K562 (cell line): ENCODE data around the gene SERPINE1. TPM values are rescaled to one million over a fixed set of nuclear protein-coding genes. Genes with fewer than 3 reads are reported as not detected.

Experiments
- ATAC-seq: fragments of 200-7000 bp; cut with Tn5 transposase; 3 replicates; pipeline ENCODE4 v1.9.1; 2020; ENCODE audit warnings: moderate library complexity
- BruUV-seq: library from RNA; stranded (reverse); fragments of 400-500 nt; replicated peaks from 2 replicates; lab custom pipeline; 2021; lab: Mats Ljungman, UMichigan
- CTCF ChIA-PET: fragments of 300-600 bp; formaldehyde crosslinking; extraction: SDS; loops from one replicate; lab custom pipeline; 2021; ENCODE audit warnings: low intra/inter-chr PET ratio; lab: Yijun Ruan, JAX
- POLR2A ChIA-PET: fragments of 300-600, 350-650 bp; sonication (Branson Sonifier 250); formaldehyde crosslinking; extraction: SDS; loops from one replicate; lab custom pipeline; 2021; ENCODE audit warnings: antibody characterized with exemption, inconsistent platforms; lab: Yijun Ruan, JAX
- DNase-seq, 4 experiments: peaks; one replicate each; pipeline versions ENCODE4 v3.0.0 to v3.0.0-alpha.2; 2011 to 2018; ENCODE audit warnings: low spot score in 3 of 4, mixed read lengths in 3 of 4; ENCODE audit errors: extremely low read depth in 1 of 4
- FAIRE-seq: peaks from 2 replicates; lab custom pipeline; 2011; peaks lifted over from hg19 to GRCh38; lab: Jason Lieb, UNC
- H2AFZ ChIP-seq: 2 replicates; pipeline ENCODE4 v1.6.0; 2011; ENCODE audit warnings: low read depth, low read length, control low read depth, inconsistent platforms
- H3K27ac ChIP-seq: fragments of 200-600 bp; 3 replicates; pipeline ENCODE4 v1.8.0; 2011; ENCODE audit warnings: low read depth, mild to moderate bottlenecking, control low read depth, inconsistent platforms, low read length, moderate library complexity, mixed read lengths; ENCODE audit errors: extremely low read depth
- H3K27me3 ChIP-seq, 2 experiments: fragments of 300-600 bp in 1 of 2; 2 replicates in 1 of 2; 3 replicates in 1 of 2; pipeline versions ENCODE4 v1.6.0 to v1.8.0; 2011; ENCODE audit warnings: inconsistent platforms in 2 of 2, low read length in 2 of 2, mild to moderate bottlenecking in 1 of 2, mixed read lengths in 1 of 2, moderate library complexity in 1 of 2; ENCODE audit not compliant: control insufficient read depth in 2 of 2, insufficient read depth in 2 of 2
- H3K36me3 ChIP-seq: fragments of 300-600 bp; 3 replicates; pipeline ENCODE4 v1.8.0; 2011; ENCODE audit warnings: mild to moderate bottlenecking, low read length, inconsistent platforms; ENCODE audit not compliant: control insufficient read depth, insufficient read depth
- H3K4me1 ChIP-seq, 2 experiments: fragments of 200-600 bp in 1 of 2; replicated peaks in 1 of 2; 2 replicates in 1 of 2; 3 replicates in 1 of 2; pipeline versions ENCODE4 v1.5.1 to v1.8.0; 2011; ENCODE audit warnings: inconsistent platforms in 2 of 2, low read length in 2 of 2, mild to moderate bottlenecking in 1 of 2, mixed read lengths in 1 of 2, moderate library complexity in 1 of 2; ENCODE audit not compliant: control insufficient read depth in 2 of 2, insufficient read depth in 2 of 2
- H3K4me2 ChIP-seq: 2 replicates; pipeline ENCODE4 v1.6.1; 2011; ENCODE audit warnings: low read length, control low read depth, inconsistent platforms, mixed read lengths; ENCODE audit not compliant: insufficient read depth
- H3K4me3 ChIP-seq: fragments of 200-600 bp; sonication (generic), shearing (Covaris generic); 2 replicates; pipeline ENCODE4 v1.5.1; 2016; ENCODE audit warnings: control low read depth, inconsistent platforms
- H3K79me2 ChIP-seq: fragments of 200-600 bp; 3 replicates; pipeline ENCODE4 v1.8.0; 2011; ENCODE audit warnings: low read length, inconsistent platforms; ENCODE audit not compliant: control insufficient read depth, insufficient read depth
- H3K9ac ChIP-seq, 2 experiments: 2 replicates each; pipeline versions ENCODE4 v1.6.0 to v1.6.1; 2011; ENCODE audit warnings: low read depth in 2 of 2, low read length in 2 of 2, control low read depth in 1 of 2, inconsistent platforms in 1 of 2, mild to moderate bottlenecking in 1 of 2, mixed read lengths in 1 of 2; ENCODE audit not compliant: insufficient read depth in 1 of 2
- H3K9me1 ChIP-seq: one replicate; pipeline ENCODE4 v1.6.0; 2011; ENCODE audit warnings: inconsistent platforms, mild to moderate bottlenecking, low read length, moderate library complexity; ENCODE audit not compliant: control insufficient read depth, insufficient read depth
- H3K9me3 ChIP-seq: replicated peaks from 2 replicates; pipeline ENCODE4 v1.5.1; 2011; ENCODE audit warnings: low read depth, low read length, inconsistent platforms; ENCODE audit not compliant: control insufficient read depth, insufficient read depth
- H4K20me1 ChIP-seq: replicated peaks from 2 replicates; pipeline ENCODE4 v1.6.1; 2011; ENCODE audit warnings: low read length, inconsistent platforms, mixed read lengths; ENCODE audit not compliant: control insufficient read depth, insufficient read depth
- CBFA2T3 ChIP-seq: fragments of 450-650 bp; IDR thresholded peaks from 2 replicates; pipeline ENCODE4 v1.6.1; 2017
- FOXJ3 ChIP-seq: sonication (generic); formaldehyde crosslinking; IDR thresholded peaks from 2 replicates; pipeline ENCODE4 v1.4.0; 2020; ENCODE audit warnings: mild to moderate bottlenecking, missing genetic modification reagents
- FOXP4 ChIP-seq: sonication (generic); formaldehyde crosslinking; IDR thresholded peaks from 2 replicates; pipeline ENCODE4 v1.8.0; 2022; ENCODE audit warnings: mild to moderate bottlenecking, missing genetic modification reagents, borderline replicate concordance
- MAZ ChIP-seq, 2 experiments: fragments of 450-650 bp in 1 of 2; sonication (generic) in 1 of 2; formaldehyde crosslinking; IDR thresholded peaks in 1 of 2; conservative IDR thresholded peaks in 1 of 2; 2 replicates each; pipeline versions ENCODE4 v1.4.0 to v1.5.0; 2020; ENCODE audit warnings: mild to moderate bottlenecking in 1 of 2, missing genetic modification reagents in 1 of 2
- POLR3A ChIP-seq: IDR thresholded peaks from 2 replicates; pipeline ENCODE4 v1.6.1; 2011; ENCODE audit warnings: borderline replicate concordance, mild to moderate bottlenecking, moderate library complexity; ENCODE audit not compliant: insufficient read length, insufficient read depth; ENCODE audit errors: extremely low read depth
- PREB ChIP-seq: sonication (generic); formaldehyde crosslinking; IDR thresholded peaks from 2 replicates; pipeline ENCODE4 v1.8.1; 2023; ENCODE audit warnings: mild to moderate bottlenecking, missing genetic modification reagents
- XRCC5 ChIP-seq: fragments of 200-400 bp; formaldehyde crosslinking; IDR thresholded peaks from 2 replicates; pipeline ENCODE4 v1.6.1; 2017; ENCODE audit warnings: low read depth, mild to moderate bottlenecking, low read length
- YBX1 ChIP-seq: fragments of 450-650 bp; IDR thresholded peaks from 2 replicates; pipeline ENCODE4 v1.7.1; 2016; ENCODE audit warnings: mild to moderate bottlenecking
- ZBTB43 ChIP-seq: sonication (generic); formaldehyde crosslinking; IDR thresholded peaks from 2 replicates; pipeline ENCODE4 v1.8.0; 2023; ENCODE audit warnings: mild to moderate bottlenecking, missing genetic modification reagents
- ZNF707 ChIP-seq: fragments of 250-450 bp; sonication (Bioruptor Pico); conservative IDR thresholded peaks from 2 replicates; pipeline ENCODE4 v1.8.0; 2022; ENCODE audit warnings: inconsistent platforms, mild to moderate bottlenecking, moderate library complexity
- WGBS: fragments of 100-300 bp; shearing (Covaris generic); methylation state at CpG from one replicate; pipeline ENCODE4 v1.1.6; 2016; ENCODE audit warnings: low coverage, mixed read lengths; ENCODE audit not compliant: insufficient coverage; ENCODE audit errors: missing lambda C conversion rate; 5-methylcytosine and 5-hydroxymethylcytosine counted together
- in situ Hi-C: fragments of 300-500 bp; cut with MboI; formaldehyde crosslinking; loops from 4 replicates; pipeline ENCODE4 v1.15.0; 2018; ENCODE audit warnings: inconsistent platforms, mixed read lengths
- intact Hi-C: fragments of 100-400 bp; cut with micrococcal nuclease; formaldehyde crosslinking; loops from 2 replicates; pipeline ENCODE4 v1.14.2; 2022
- polyA plus RNA-seq, 8 experiments: library from polyadenylated mRNA; depleted of rRNA in 4 of 8; stranded (reverse) in 5 of 8; unstranded in 3 of 8; fragments of >200 nt; fragmentation: Nextera tagmentation in 2 of 8; fragmentation: Illumina TruSeq in 1 of 8; extraction: Ambion mirVana in 2 of 8; extraction: Trizol in 1 of 8; gene quantifications; 2 replicates each; pipeline versions ENCODE4 v1.2.1 to v1.2.3, GENCODE V29; 2011 to 2014; ENCODE audit warnings: inconsistent platforms in 1 of 8, missing spikeins in 1 of 8
- total RNA-seq, 7 experiments: library from RNA; depleted of rRNA in 6 of 7; stranded (reverse); fragments of >200 nt in 6 of 7; fragmentation: Illumina TruSeq in 2 of 7; extraction: Trizol in 2 of 7; gene quantifications; 2 replicates each; pipeline versions ENCODE4 v1.2.1 to v1.2.3, GENCODE V29; 2011 to 2021; ENCODE audit warnings: low replicate concordance in 1 of 7

The SERPINE1 gene
- total and polyA plus RNA-seq, 9 of the 15 experiments (the other 6 are each of a cell fraction or from before 2014, with no cell fraction given), result 0.22 to 4.8 (median 0.91) TPM

DNA sequence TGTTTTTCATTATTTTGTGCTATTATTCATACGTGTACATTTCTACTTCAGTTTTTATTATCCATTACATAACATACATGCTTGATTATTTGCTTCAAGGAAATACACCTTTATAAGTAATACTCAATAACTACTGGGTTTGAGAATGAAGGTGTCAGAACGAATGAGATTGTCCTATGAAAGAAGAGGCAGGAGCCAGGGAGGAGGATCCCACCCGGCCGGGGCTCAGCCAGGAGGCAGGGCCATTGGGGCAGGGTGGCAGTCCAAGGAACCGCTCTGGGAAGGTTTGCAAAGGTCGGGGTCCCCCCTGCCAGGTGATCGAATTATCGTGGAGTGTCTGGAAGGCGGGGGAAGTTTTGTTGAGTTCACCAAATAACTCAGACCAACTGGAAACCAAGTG, 32.5 kb upstream of the SERPINE1 start (continued):
- no peak for TF ChIP-seq ZBTB43 (CRISPR knock-in tag)

DNA sequence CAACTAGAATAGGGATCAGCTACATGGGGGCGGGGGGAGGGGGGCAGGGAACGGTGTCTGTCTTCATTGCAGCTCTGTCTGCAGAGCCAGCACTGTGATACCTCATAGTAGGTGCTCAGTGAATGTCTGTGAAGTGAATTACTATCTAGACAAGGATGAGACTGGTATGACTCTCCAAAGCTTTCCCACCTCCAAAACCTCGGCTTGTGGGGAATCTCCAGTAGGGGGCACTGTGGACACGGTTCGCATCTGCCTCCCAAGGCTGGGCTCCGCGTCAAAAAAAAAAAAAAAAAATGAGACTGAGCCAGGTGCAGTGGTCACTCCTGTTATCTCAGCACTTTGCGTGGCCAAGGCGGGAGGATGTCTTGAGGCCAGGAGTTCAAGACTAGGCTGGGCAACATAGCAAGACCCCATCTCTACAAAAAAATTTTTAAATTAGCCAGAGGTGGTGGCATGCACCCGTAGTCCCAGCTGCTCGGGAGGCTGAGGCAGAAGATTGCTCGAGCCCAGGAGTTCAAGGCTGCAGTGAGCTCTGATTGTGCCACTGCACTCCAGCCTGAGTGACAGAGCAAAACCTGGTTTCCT, 32.0 kb upstream of the SERPINE1 start:
- Histone ChIP-seq H3K79me2 (no peaks in the 10 kb centered on the region), H3K4me1 (peaks cover 31 to 32% of the 10 kb centered on the region in 2 experiments; a peak in 4 of 5 replicates), H2AFZ (no peak overlapping the region), H3K9me1 (no peaks in the 10 kb centered on the region), H3K9me3 (no peaks in the 10 kb centered on the region), H3K27ac (no peak overlapping the region), H4K20me1 (no peaks in the 10 kb centered on the region; the same call in 1 of the 2 replicates), H3K4me3 (no peak overlapping the region), H3K36me3 (no peaks in the 10 kb centered on the region; the same call in 2 of the 3 replicates), H3K27me3 (no peaks in the 10 kb centered on the region), H3K4me2 (no peak overlapping the region), H3K9ac (no peak overlapping the region)
- ChIA-PET POLR2A (interaction anchor here (0.6 to 3.9 kb wide), 6 partner anchors 9 to 164 kb away, joined by 3 to 20 read pairs (median 3); partner anchors contain the start of genes TRIM56 and ZNHIT1), CTCF (interaction anchor here (0.7 to 1.6 kb wide), 3 partner anchors 43 to 70 kb away, joined by 3 to 7 read pairs (median 4); partner anchors contain the start of gene VGF)
- intact Hi-C loops (loop anchor here (1.0 kb wide), 2 partner anchors 43 to 97 kb away; no protein-coding TSS in a partner anchor), in situ Hi-C loops (no loop called here)
- WGBS, result 27% methylated on average over 12 of the region's 12 CpGs
- no TSS peak for BruUV-seq
- DNase-seq, result peak; percentile 75 to 88 (median 77)
- peak; percentile 90 for FAIRE-seq
- peak; percentile 84 for ATAC-seq
- TF ChIP-seq MAZ (CRISPR knock-in tag; conservative IDR thresholded peaks at IDR 0.05 in 1 of 2, IDR thresholded peaks at IDR 0.05 in 1 of 2), result peak in 1 of 2 experiments; percentile 37; a peak in 1 of 4 replicates
- TF ChIP-seq ZNF707 (CRISPR knock-in tag), result no peak
- TF ChIP-seq CBFA2T3, result peak; percentile 67
- no peak for TF ChIP-seq FOXP4 (CRISPR knock-in tag)
- no peak for TF ChIP-seq POLR3A
- TF ChIP-seq FOXJ3 (CRISPR knock-in tag), result no peak
- no peak for TF ChIP-seq YBX1
- TF ChIP-seq XRCC5, result 0 out of 2 replicates have a peak, but pooled peaks have one; percentile 43
- no peak for TF ChIP-seq PREB (CRISPR knock-in tag)
